H1 (cell line): Measurements from ENCODE around the gene WLS. TPM values are rescaled to one million over a fixed set of nuclear protein-coding genes. Genes with fewer than 3 reads are reported as not detected.

Experiments
- CTCF ChIA-PET: fragments of 300-600 bp; sonication (Branson Sonifier 250); formaldehyde crosslinking; loops from one replicate; lab custom pipeline; 2021; ENCODE audit not compliant: partially characterized antibody; lab: Charles Lee
- POLR2A ChIA-PET: fragments of 300-600 bp; sonication (Branson Sonifier 250); formaldehyde crosslinking; loops from one replicate; lab custom pipeline; 2021; ENCODE audit warnings: inconsistent platforms; ENCODE audit not compliant: partially characterized antibody; lab: Charles Lee
- DNase-seq, 2 experiments: peaks; one replicate each; pipeline versions ENCODE4 v3.0.0 to v3.0.0-alpha.2; 2010 to 2022; ENCODE audit warnings: low spot score in 2 of 2, low read depth in 1 of 2, mixed read lengths in 1 of 2
- FAIRE-seq: peaks from 2 replicates; lab custom pipeline; 2011; peaks lifted over from hg19 to GRCh38; lab: Jason Lieb, UNC
- H2AFZ ChIP-seq: 2 replicates; pipeline ENCODE4 v1.8.1; 2012; ENCODE audit warnings: low read length, inconsistent platforms
- H2AK5ac ChIP-seq: 2 replicates; pipeline ENCODE4 v1.6.1; 2013; ENCODE audit warnings: low read depth, low read length
- H2BK120ac ChIP-seq: replicated peaks from 2 replicates; pipeline ENCODE3; 2013; ENCODE audit warnings: low read depth, low read length, inconsistent platforms
- H2BK12ac ChIP-seq: 2 replicates; pipeline ENCODE4 v1.6.1; 2013; ENCODE audit warnings: low read depth, low read length
- H2BK15ac ChIP-seq: 2 replicates; pipeline ENCODE4 v1.6.1; 2013; ENCODE audit warnings: low read length
- H2BK20ac ChIP-seq: 2 replicates; pipeline ENCODE4 v1.6.1; 2013; ENCODE audit warnings: low read length
- H2BK5ac ChIP-seq: 2 replicates; pipeline ENCODE4 v1.6.1; 2013; ENCODE audit warnings: low read depth, low read length
- H3K14ac ChIP-seq: 2 replicates; pipeline ENCODE4 v1.6.1; 2013; ENCODE audit warnings: inconsistent platforms; ENCODE audit not compliant: insufficient read length
- H3K18ac ChIP-seq: 2 replicates; pipeline ENCODE4 v1.6.1; 2013; ENCODE audit warnings: low read length; ENCODE audit errors: extremely low read depth
- H3K23ac ChIP-seq: 2 replicates; pipeline ENCODE4 v1.6.1; 2013; ENCODE audit warnings: inconsistent platforms; ENCODE audit not compliant: insufficient read length
- H3K23me2 ChIP-seq: 2 replicates; pipeline ENCODE4 v1.6.1; 2013; ENCODE audit warnings: low read depth, low read length
- H3K27ac ChIP-seq: 2 replicates; pipeline ENCODE4 v1.6.1; 2011; ENCODE audit warnings: low read depth, low read length, inconsistent platforms
- H3K27me3 ChIP-seq, 4 experiments: replicated peaks in 1 of 4; 1 replicate in 1 of 4; 2 replicates in 3 of 4; pipeline versions ENCODE4 v1.6.1 to v1.8.1; 2011 to 2013; ENCODE audit warnings: low read length in 3 of 4, mild to moderate bottlenecking in 3 of 4, inconsistent platforms in 2 of 4, mixed read lengths in 2 of 4, moderate library complexity in 1 of 4; ENCODE audit not compliant: control insufficient read depth in 3 of 4, insufficient read depth in 3 of 4; ENCODE audit errors: extremely low read depth in 1 of 4
- H3K36me3 ChIP-seq, 4 experiments: 2 replicates each; pipeline versions ENCODE4 v1.6.1 to v1.8.1; 2011 to 2013; ENCODE audit warnings: mild to moderate bottlenecking in 4 of 4, low read length in 3 of 4, moderate library complexity in 2 of 4, control low read depth in 1 of 4, inconsistent platforms in 1 of 4; ENCODE audit not compliant: insufficient read depth in 4 of 4, control insufficient read depth in 2 of 4
- H3K4ac ChIP-seq: replicated peaks from 2 replicates; pipeline ENCODE3; 2013; ENCODE audit warnings: low read length, low read depth, mixed read lengths, inconsistent platforms; ENCODE audit not compliant: insufficient read length
- H3K4me1 ChIP-seq, 4 experiments: replicated peaks in 1 of 4; 1 replicate in 1 of 4; 2 replicates in 3 of 4; pipeline versions ENCODE4 v1.6.1 to v1.8.1; 2011 to 2013; ENCODE audit warnings: low read length in 3 of 4, inconsistent platforms in 2 of 4, mixed read lengths in 1 of 4; ENCODE audit not compliant: insufficient read depth in 4 of 4, control insufficient read depth in 3 of 4
- H3K4me2 ChIP-seq, 2 experiments: 2 replicates each; pipeline versions ENCODE4 v1.6.1 to v1.8.1; 2011 to 2013; ENCODE audit warnings: low read depth in 2 of 2, low read length in 2 of 2, control low read depth in 1 of 2, inconsistent platforms in 1 of 2, mild to moderate bottlenecking in 1 of 2; ENCODE audit not compliant: insufficient read depth in 1 of 2
- H3K4me3 ChIP-seq, 4 experiments: fragments of 200-600, 300-600 bp in 1 of 4; sonication (generic), shearing (Covaris generic), sonication (Bioruptor Twin) in 1 of 4; 2 replicates each; pipeline versions ENCODE4 v1.5.1 to v1.8.1; 2011 to 2016; ENCODE audit warnings: low read length in 4 of 4, low read depth in 3 of 4, control low read depth in 2 of 4, inconsistent platforms in 2 of 4, mild to moderate bottlenecking in 2 of 4, mixed read lengths in 1 of 4, moderate library complexity in 1 of 4; ENCODE audit not compliant: insufficient read depth in 2 of 4; ENCODE audit errors: extremely low read depth in 1 of 4
- H3K56ac ChIP-seq: replicated peaks from 2 replicates; pipeline ENCODE3; 2013; ENCODE audit warnings: low read depth, mild to moderate bottlenecking, mixed read lengths, low read length, inconsistent platforms; ENCODE audit not compliant: insufficient read length
- H3K79me1 ChIP-seq: 2 replicates; pipeline ENCODE4 v1.6.1; 2013; ENCODE audit warnings: low read depth, low read length, control low read depth
- H3K79me2 ChIP-seq, 2 experiments: 2 replicates each; pipeline versions ENCODE4 v1.6.1 to v1.8.1; 2012 to 2013; ENCODE audit warnings: low read length in 2 of 2, mild to moderate bottlenecking in 2 of 2, inconsistent platforms in 1 of 2; ENCODE audit not compliant: insufficient read depth in 2 of 2, control insufficient read depth in 1 of 2
- H3K9ac ChIP-seq, 4 experiments: replicated peaks in 1 of 4; 1 replicate in 1 of 4; 2 replicates in 3 of 4; pipeline versions ENCODE4 v1.6.1 to v1.8.1; 2011 to 2013; ENCODE audit warnings: low read depth in 3 of 4, low read length in 3 of 4, control low read depth in 2 of 4, mild to moderate bottlenecking in 2 of 4, moderate library complexity in 2 of 4, inconsistent platforms in 1 of 4; ENCODE audit errors: extremely low read depth in 1 of 4
- H3K9me3 ChIP-seq, 2 experiments: 2 replicates each; pipeline versions ENCODE4 v1.6.1 to v1.8.1; 2012 to 2013; ENCODE audit warnings: mild to moderate bottlenecking in 2 of 2, moderate library complexity in 2 of 2, control low read depth in 1 of 2, inconsistent platforms in 1 of 2, low read depth in 1 of 2, low read length in 1 of 2, mixed read lengths in 1 of 2; ENCODE audit not compliant: insufficient read depth in 2 of 2
- H4K20me1 ChIP-seq, 2 experiments: replicated peaks in 1 of 2; 2 replicates each; pipeline versions ENCODE3 to v1.8.1; 2011 to 2013; ENCODE audit warnings: inconsistent platforms in 2 of 2, low read length in 2 of 2, mild to moderate bottlenecking in 1 of 2; ENCODE audit not compliant: insufficient read depth in 2 of 2, control insufficient read depth in 1 of 2
- H4K5ac ChIP-seq: 2 replicates; pipeline ENCODE4 v1.6.1; 2013; ENCODE audit warnings: low read length, low read depth, mixed read lengths, inconsistent platforms; ENCODE audit not compliant: insufficient read length
- H4K8ac ChIP-seq: 2 replicates; pipeline ENCODE4 v1.8.0; 2013; ENCODE audit warnings: mild to moderate bottlenecking, moderate library complexity, low read length, inconsistent platforms; ENCODE audit not compliant: insufficient read depth; ENCODE audit errors: extremely low read depth
- H4K91ac ChIP-seq: replicated peaks from 2 replicates; pipeline ENCODE3; 2013; ENCODE audit warnings: low read length, mixed read lengths, inconsistent platforms; ENCODE audit not compliant: insufficient read length
- ASH2L ChIP-seq: fragments of 200-600, 300-600 bp; sonication (generic); IDR thresholded peaks from one replicate; pipeline ENCODE4 v1.7.1; 2017; ENCODE audit warnings: low read length
- CHD1 ChIP-seq: IDR thresholded peaks from 2 replicates; pipeline ENCODE4 v1.6.1; 2012; ENCODE audit warnings: low read depth, low read length, improper control_type of control experiment
- KDM4A ChIP-seq: IDR thresholded peaks from one replicate; pipeline ENCODE4 v1.7.1; 2012; ENCODE audit warnings: low read depth, mild to moderate bottlenecking, moderate library complexity, low read length, inconsistent platforms; ENCODE audit not compliant: severe bottlenecking
- WGBS, 2 experiments: shearing (Covaris generic) in 1 of 2; methylation state at CpG; one replicate each; pipeline versions ENCODE4 v1.1.6 to v1.1.7; 2013 to 2015; ENCODE audit warnings: low lambda C conversion rate in 2 of 2, mixed read lengths in 2 of 2, inconsistent platforms in 1 of 2, low coverage in 1 of 2, missing lambda C conversion rate in 1 of 2; ENCODE audit not compliant: insufficient replicate concordance in 2 of 2, insufficient coverage in 1 of 2, insufficient read length in 1 of 2; ENCODE audit errors: extremely low coverage in 1 of 2, missing lambda C conversion rate in 1 of 2; 5-methylcytosine and 5-hydroxymethylcytosine counted together
- polyA plus RNA-seq, 7 experiments: library from polyadenylated mRNA; depleted of rRNA in 3 of 7; stranded (reverse) in 5 of 7; unstranded in 2 of 7; fragments of >200 nt in 5 of 7; fragments of 200-250 nt in 2 of 7; gene quantifications; 1 replicate in 5 of 7; 2 replicates in 1 of 7; 4 replicates in 1 of 7; pipeline versions ENCODE4 v1.2.1 to v1.2.3, GENCODE V29; 2011 to 2013; ENCODE audit warnings: missing spikeins in 2 of 7, mixed read lengths in 2 of 7
- total RNA-seq: library from RNA; stranded (reverse); fragmentation: NEBNext Ultra II Directional; extraction: Animal tissue kit (Norgen Biotek cat#: 25700); gene quantifications from 2 replicates; pipeline ENCODE4 v1.2.1, GENCODE V29; 2021

WLS gene
- total and polyA plus RNA-seq, 2 of the 8 experiments (the other 6 are each of a cell fraction or from before 2014, with no cell fraction given), result 1.2 to 2.7 TPM

- Histone ChIP-seq H3K14ac (no peak overlapping the region), H3K4ac (no peak overlapping the region), H3K4me2 (no peak overlapping the region), H3K27ac (no peak overlapping the region), H4K8ac (no peak overlapping the region), H3K9ac (no peak overlapping the region), H3K79me2 (no peaks in the 10 kb centered on the region), H2BK20ac (no peak overlapping the region), H2BK12ac (no peak overlapping the region), H3K23me2 (no peaks in the 10 kb centered on the region), H3K4me1 (peaks cover 0 to 3% (median 0%) of the 10 kb centered on the region in 4 experiments; a peak in 1 of 7 replicates), H3K27me3 (no peaks in the 10 kb centered on the region), H2AFZ (no peak overlapping the region), H2BK5ac (no peak overlapping the region), H3K4me3 (no peak overlapping the region), H3K18ac (no peak overlapping the region), H4K5ac (no peak overlapping the region), H3K23ac (no peak overlapping the region), H2BK120ac (no peak overlapping the region), H3K9me3 (no peaks in the 10 kb centered on the region), H3K79me1 (no peaks in the 10 kb centered on the region), H4K20me1 (no peaks in the 10 kb centered on the region), H3K56ac (no peak overlapping the region), H3K36me3 (no peaks in the 10 kb centered on the region), H2AK5ac (no peak overlapping the region), H4K91ac (no peak overlapping the region), H2BK15ac (no peak overlapping the region)
- DNase-seq (no peak), FAIRE-seq (no peak)
- TF ChIP-seq ASH2L (no peak), KDM4A (no peak), CHD1 (no peak)
- CTCF ChIA-PET, result interaction anchor here (0.9 to 1.9 kb wide), 2 partner anchors 36 to 80 kb away, joined by 3 to 6 read pairs; no protein-coding TSS in a partner anchor
- POLR2A ChIA-PET, result interaction anchor here (1.4 kb wide), 1 partner anchor 35 kb away, joined by 3 read pairs; the partner anchor contains the start of gene WLS
- 81% methylated on average over 2 of the region's 2 CpGs; no CpG with 5 or more reads in 1 of the 2 experiments for WGBS, 2 experiments
Measured at GRCh38 chr1:68197461-68197860, 34.9 kb downstream of the WLS start.
